ENCODE results near the gene RGS10.
"Not testable (repeated sequence)": the region's sequence is repeated elsewhere in the genome, so short reads cannot be mapped to it uniquely, and the experiment has no call there.

Gene RGS10

GRCh38 chr10:119538632-119539358, 3.7 kb downstream of the RGS10 start:
- no peak for DNase-seq (ENCODE audit: low spot score)

GRCh38 chr10:119537953-119538630, 4.4 kb downstream of the RGS10 start:
- DNase-seq (ENCODE audit: low spot score), result no peak

DNA sequence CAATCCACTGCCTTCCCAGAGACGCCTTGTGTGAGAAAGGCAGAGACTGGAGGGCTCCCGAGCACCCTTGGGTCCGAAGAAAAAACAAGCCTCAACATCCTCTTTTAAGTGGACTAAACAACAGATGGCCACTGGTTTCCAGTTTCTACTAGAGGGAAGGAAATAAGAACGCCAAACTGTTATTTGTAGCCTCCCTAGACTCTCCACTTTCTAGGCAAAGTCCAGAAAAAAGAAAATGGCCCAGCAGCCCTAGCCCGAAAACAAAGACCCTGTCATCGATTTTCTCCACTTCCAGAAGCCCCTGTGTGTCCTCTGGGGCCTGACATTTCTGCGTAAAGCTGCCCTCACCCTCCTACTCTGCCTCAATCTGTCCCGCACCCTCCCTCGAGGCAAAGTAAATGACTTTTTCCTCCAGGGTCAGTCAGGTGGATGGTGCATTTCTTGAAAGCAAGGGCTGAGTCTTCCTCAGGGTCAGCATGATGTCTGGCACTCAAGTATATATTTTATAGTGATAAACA, 6.0 kb downstream of the RGS10 start:
- DNase-seq (ENCODE audit: low spot score), result no peak

GRCh38 chr10:119535837-119536507, 6.5 kb downstream of the RGS10 start:
- no peak for DNase-seq (ENCODE audit: low spot score)

GRCh38 chr10:119535305-119535704, 7.2 kb downstream of the RGS10 start:
- no peak for DNase-seq (ENCODE audit: low spot score)

DNA sequence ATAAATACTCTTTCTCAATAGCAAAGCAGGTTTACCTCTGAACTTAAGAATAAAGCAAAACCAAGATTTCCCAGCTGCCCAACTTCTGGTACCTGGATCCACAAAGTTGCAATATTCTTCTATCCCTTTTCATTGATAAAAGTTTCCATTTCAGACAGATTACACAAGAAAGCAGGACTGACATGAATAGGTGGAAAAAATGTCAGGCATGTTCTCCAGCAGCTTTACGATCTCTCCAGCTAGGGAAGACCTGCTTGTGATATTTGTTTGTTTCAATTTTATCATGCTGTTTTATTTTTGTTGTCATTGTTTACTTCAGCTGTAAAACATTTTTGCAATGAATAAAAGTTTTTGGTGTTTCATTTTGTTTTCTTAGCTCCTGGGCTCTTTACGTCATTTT, 9.0 kb downstream of the RGS10 start:
- DNase-seq (ENCODE audit: low spot score), result no peak

DNA sequence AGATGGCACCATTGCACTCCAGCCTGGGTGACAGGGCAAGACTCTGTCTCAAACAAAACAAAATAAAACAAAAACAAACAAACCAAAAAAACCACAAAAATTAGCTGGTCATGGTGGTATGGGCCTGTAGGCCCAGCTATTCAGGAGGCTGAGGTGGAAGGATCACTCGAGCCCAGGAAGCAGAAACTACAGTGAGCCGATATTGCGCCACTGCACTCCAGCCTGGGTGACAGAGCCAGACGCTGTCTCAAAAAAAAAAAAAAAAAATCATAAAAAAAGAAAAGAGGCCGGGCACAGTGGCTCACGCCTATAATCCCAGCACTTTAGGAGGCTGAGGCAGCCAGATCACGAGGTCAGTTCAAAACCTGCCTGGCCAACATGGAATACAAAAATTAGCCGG, 9.7 kb downstream of the RGS10 start:
- DNase-seq (ENCODE audit: low spot score), result not testable (repeated sequence)

DNA sequence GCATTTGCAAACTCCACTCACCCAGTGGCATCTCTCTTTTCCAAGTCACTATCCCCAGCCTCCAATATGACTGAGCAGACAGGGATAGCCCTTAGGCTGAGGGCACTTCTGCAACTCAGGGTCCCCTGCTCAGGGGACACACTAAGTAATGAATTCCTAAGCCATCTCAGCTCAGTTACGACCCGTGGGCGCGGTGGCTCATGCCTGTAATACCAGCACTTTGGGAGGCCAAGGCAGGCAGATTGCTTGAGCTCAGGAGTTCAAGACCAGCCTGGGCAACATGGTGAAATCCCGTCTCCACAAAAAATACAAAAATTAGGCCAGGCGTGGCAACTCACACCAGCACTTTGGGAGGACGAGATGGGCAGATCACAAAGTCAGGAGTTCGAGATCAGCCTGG, 10.3 kb downstream of the RGS10 start:
- not testable (repeated sequence) for DNase-seq (ENCODE audit: low spot score)

GRCh38 chr10:119531067-119531466, 11.5 kb downstream of the RGS10 start:
- no peak for DNase-seq (ENCODE audit: low spot score)

DNA sequence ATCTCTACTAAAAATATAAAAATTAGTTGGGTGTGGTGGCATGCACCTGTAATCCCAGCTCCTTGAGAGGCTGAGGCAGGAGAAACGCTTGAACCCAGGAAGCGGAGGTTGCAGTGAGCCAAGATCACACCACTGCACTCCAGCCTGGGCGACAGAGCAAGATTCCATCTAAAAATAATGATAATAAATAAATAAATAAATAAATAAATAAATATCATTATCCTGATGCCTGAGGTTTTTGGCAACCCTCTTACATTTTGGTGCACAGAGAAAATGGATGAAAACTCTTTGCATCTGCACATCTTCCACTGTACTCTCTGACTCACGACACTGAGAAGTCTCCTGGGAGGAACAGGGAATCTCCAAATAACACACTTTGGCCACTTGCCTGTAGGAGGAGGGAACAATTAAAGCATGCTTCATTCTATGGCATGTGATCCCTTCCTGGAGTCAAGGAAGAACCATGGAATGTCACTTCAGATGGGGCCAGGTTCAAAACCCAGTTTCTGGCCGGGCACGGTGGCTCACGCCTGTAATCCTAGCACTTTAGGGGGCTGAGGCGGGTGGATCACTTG, 13.8 kb downstream of the RGS10 start:
- not testable (repeated sequence) for DNase-seq (ENCODE audit: low spot score)

- no peak for DNase-seq (ENCODE audit: low spot score)
Measured at GRCh38 chr10:119526621-119527592, 15.6 kb downstream of the RGS10 start.

GRCh38 chr10:119526149-119526548, 16.4 kb downstream of the RGS10 start:
- no peak for DNase-seq (ENCODE audit: low spot score)

DNA sequence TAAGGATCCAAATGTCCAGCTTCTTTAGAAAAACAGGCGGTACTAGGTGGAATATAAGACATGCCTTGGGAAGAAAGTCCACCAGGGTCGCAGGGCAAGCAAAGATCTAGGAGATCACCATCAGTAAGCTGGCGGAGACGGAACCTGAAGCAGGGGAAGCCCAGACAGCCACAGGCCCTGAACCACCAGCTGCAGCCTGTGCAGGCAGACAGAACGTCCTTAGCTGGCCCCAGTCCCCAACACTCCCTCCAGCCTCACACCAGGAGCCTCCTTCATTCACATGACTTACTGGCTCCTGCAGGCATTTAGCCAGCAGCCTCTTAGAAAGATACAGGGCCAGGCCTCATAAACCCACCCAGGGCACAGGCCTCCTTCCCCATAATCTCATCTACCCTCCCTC, 17.4 kb downstream of the RGS10 start:
- DNase-seq (ENCODE audit: low spot score), result no peak

DNA sequence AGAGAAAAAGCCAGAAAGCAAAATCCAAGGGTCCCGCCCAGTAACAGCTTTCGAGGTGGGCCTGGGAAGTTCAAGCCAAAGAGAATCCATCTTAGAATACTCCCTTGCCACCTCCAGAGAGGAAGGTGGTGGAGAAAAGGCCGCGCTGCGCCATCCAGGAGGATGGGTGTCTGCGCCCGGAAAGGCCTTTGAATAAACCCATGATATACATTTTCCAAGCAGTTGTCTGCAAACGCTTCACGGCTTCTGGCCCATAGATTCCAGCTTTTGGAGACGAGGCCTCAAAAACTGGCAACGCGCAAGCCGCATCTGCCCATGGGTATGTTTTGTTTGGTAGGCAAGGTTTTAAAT, 17.8 kb downstream of the RGS10 start:
- DNase-seq (ENCODE audit: low spot score), result no peak

DNA sequence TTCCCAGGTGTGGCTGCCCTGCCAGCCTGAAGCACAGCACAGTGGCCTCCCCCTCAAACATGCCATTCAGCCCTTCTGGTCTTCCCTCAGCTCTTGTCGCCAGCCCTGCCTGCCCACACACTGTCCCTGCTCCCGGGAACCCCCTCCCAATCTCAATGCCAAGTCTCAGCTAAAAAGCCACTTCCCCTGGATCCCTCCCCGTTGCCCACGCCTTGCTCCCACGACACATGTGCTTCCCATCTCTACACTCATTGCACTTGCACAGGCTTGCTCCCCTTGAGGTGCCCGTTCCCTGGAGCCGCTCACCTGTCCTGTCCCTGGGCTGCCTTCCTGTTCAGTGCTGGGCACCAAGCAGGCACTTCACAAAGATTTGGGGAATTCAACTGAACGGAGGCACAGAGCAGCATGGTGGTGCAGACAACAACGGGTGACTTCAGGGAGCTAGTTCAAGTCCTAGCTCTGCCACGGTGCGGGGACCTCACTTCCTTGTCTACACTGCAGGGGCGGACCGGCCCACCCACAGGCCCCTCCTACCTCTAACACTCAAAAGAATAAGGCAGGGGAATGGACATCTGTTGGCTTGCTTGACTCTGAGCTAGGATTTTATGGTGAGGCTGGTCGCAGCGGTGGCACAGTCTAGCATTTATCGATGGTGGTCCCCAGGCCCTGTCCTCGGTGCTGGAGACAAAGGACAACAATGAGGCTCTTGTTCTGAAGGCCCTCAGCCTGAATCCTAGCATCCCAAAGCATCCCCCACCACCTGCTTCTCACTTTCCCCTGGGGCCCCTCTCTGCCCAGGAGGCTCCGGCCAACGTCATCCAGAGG, 18.4 kb downstream of the RGS10 start:
- DNase-seq (ENCODE audit: low spot score), result no peak

DNA sequence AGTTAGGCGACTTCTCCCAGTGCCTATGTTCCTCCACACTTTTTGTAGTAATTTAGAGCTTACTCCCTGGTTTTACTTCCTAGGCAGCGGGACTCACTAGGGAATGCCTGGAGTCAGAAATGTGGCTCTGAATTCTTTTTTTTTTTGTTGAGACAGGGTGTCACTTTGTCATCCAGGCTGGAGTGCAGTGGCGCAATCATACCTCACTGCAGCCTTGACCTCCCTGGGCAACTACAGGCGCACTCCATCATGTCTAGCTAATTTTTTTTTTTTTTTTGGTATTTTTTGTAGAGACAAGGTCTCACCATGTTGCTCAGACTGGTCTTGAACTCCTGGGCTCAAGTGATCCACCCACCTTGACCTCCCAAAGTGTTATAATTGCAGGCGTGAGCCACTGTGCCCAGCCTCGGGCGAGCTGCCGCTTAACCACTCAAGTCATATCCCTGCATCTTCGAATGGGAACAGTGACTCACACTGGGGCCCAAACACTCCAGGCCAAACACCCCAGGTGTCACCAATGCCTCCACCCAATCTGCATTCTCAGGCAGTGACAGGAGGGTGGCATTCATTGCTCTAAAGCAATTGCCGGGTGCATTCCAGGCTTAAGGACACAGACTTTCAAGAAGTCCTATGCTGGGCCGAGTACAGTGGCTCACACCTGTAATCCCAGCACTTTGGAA, 19.6 kb downstream of the RGS10 start:
- no peak for DNase-seq (ENCODE audit: low spot score)

GRCh38 chr10:119521443-119522204, 20.9 kb downstream of the RGS10 start:
- DNase-seq (ENCODE audit: low spot score), result no peak

DNA sequence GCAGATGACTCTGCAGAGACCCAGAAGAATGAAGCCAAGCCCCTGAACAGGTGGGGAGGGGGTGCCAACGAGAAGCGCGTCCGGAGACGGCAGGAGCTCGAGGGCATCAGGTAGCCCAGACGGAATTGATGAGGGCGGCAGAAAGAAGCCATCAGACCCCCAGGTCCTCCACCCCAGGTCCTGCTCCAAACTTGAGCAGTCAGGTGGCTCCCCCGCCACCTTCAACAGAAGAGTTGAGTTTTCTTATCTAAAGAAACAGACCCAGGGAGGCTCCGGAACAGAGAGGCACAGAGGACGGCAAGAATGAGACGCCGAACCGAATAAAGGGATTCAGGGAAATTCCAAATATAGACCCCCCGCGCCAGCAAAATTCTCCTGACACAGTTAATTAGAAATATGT, 22.2 kb downstream of the RGS10 start:
- DNase-seq (ENCODE audit: low spot score), result no peak

- DNase-seq (ENCODE audit: low spot score), result no peak
Measured at GRCh38 chr10:119518936-119519335, 23.6 kb downstream of the RGS10 start.

Measured in activated CD4-positive, alpha-beta T cell treated with anti-CD3 and anti-CD28 coated beads, Interleukin-2, Interleukin-4, amounts not matched to agents 100 ng/mL and 50 ng/mL, durations not matched to agents 16 hours and 8 hours (primary cell).